Kidney epithelial cell (primary cell): ENCODE measurements around the gene HSD11B1. TPM values are rescaled to one million over a fixed set of nuclear protein-coding genes. Genes with fewer than 3 reads are reported as not detected.

Source experiments
- DNase-seq: peaks from one replicate; pipeline ENCODE4 v3.0.0-alpha.2; 2010; ENCODE audit warnings: low read depth
- H3K27me3 ChIP-seq: 2 replicates; pipeline ENCODE4 v1.6.0; 2011; ENCODE audit warnings: low read length; ENCODE audit not compliant: control insufficient read depth, insufficient read depth
- H3K36me3 ChIP-seq: 2 replicates; pipeline ENCODE4 v1.5.1; 2011; ENCODE audit warnings: low read length; ENCODE audit not compliant: control insufficient read depth, insufficient read depth
- H3K4me3 ChIP-seq: 2 replicates; pipeline ENCODE4 v1.5.1; 2011; ENCODE audit warnings: low read depth, mild to moderate bottlenecking, control low read depth, low read length
- CTCF ChIP-seq: IDR thresholded peaks from 2 replicates; pipeline ENCODE4 v1.5.1; 2011; ENCODE audit warnings: mild to moderate bottlenecking, moderate library complexity, low read length, control low read depth, inconsistent platforms; ENCODE audit not compliant: insufficient read depth, poor library complexity, severe bottlenecking
- total RNA-seq: library from RNA; depleted of rRNA; stranded (reverse); fragments of >200 nt; gene quantifications from 2 replicates; pipeline ENCODE4 v1.2.3, GENCODE V29; 2015

The HSD11B1 gene
- total RNA-seq, 1 donor from 2014 or later = 2.1 TPM

GRCh38 chr1:209705033-209705598, 470 bp downstream of the HSD11B1 start:
- no peak overlapping the region for H3K4me3 ChIP-seq
- DNase-seq = no peak
- no peak for TF ChIP-seq CTCF

GRCh38 chr1:209706622-209707021, 2.0 kb downstream of the HSD11B1 start:
- TF ChIP-seq CTCF = no peak
- Histone ChIP-seq H3K36me3 (no peaks in the 10 kb centered on the region), H3K4me3 (no peak overlapping the region), H3K27me3 (peaks cover 3% of the 10 kb centered on the region)
- DNase-seq = no peak

More at GRCh38 chr1:209705033-209705598, 470 bp downstream of the HSD11B1 start:
- Histone ChIP-seq H3K27me3 (peaks cover 3% of the 10 kb centered on the region), H3K36me3 (no peaks in the 10 kb centered on the region)

GRCh38 chr1:209707308-209707707, 2.7 kb downstream of the HSD11B1 start:
- Histone ChIP-seq H3K4me3 (no peak overlapping the region), H3K36me3 (no peaks in the 10 kb centered on the region), H3K27me3 (peaks cover 3% of the 10 kb centered on the region)
- TF ChIP-seq CTCF = no peak
- DNase-seq = no peak

- H3K27me3 ChIP-seq = peaks cover 3% of the 10 kb centered on the region
- no peak for TF ChIP-seq CTCF
- no peaks in the 10 kb centered on the region for H3K36me3 ChIP-seq
- H3K4me3 ChIP-seq = no peak overlapping the region
- DNase-seq = no peak
Observed at GRCh38 chr1:209708297-209708696, 3.7 kb downstream of the HSD11B1 start.

- no peak overlapping the region for H3K4me3 ChIP-seq
- H3K36me3 ChIP-seq = no peaks in the 10 kb centered on the region
- no peak for TF ChIP-seq CTCF
- no peaks in the 10 kb centered on the region for H3K27me3 ChIP-seq
- DNase-seq = no peak
Observed at GRCh38 chr1:209710093-209710492, 5.4 kb downstream of the HSD11B1 start.

GRCh38 chr1:209710847-209711246, 6.2 kb downstream of the HSD11B1 start:
- no peak for DNase-seq
- H3K36me3 ChIP-seq = no peaks in the 10 kb centered on the region
- TF ChIP-seq CTCF = no peak
- no peak overlapping the region for H3K4me3 ChIP-seq
- no peaks in the 10 kb centered on the region for H3K27me3 ChIP-seq
